IPS DF 6.9 (cell line): Measurements from ENCODE around the gene TMEM107.

Source experiments
- DNase-seq: peaks from one replicate; pipeline ENCODE4 v3.0.0-alpha.2; 2013; ENCODE audit warnings: low read depth, low spot score
- H3K27ac ChIP-seq: one replicate; pipeline ENCODE4 v1.5.1; 2013; ENCODE audit warnings: low read length, control low read depth
- H3K27me3 ChIP-seq: 2 replicates; pipeline ENCODE4 v1.6.1; 2013; ENCODE audit warnings: mild to moderate bottlenecking, low read length; ENCODE audit not compliant: control insufficient read depth, insufficient read depth
- H3K36me3 ChIP-seq: 2 replicates; pipeline ENCODE4 v1.6.1; 2013; ENCODE audit warnings: low read length; ENCODE audit not compliant: control insufficient read depth, insufficient read depth
- H3K4me1 ChIP-seq: 2 replicates; pipeline ENCODE4 v1.6.1; 2013; ENCODE audit warnings: low read length; ENCODE audit not compliant: control insufficient read depth, insufficient read depth
- H3K4me3 ChIP-seq: 2 replicates; pipeline ENCODE4 v1.5.1; 2013; ENCODE audit warnings: mild to moderate bottlenecking, low read length
- H3K9me3 ChIP-seq: 2 replicates; pipeline ENCODE4 v1.6.1; 2013; ENCODE audit warnings: low read length, inconsistent platforms; ENCODE audit not compliant: control insufficient read depth, insufficient read depth
- WGBS: extraction: QIAGEN DNeasy Blood & Tissue Kit; methylation state at CpG from one replicate; pipeline ENCODE4 v1.1.7; 2013; ENCODE audit warnings: mixed read lengths, missing lambda C conversion rate; ENCODE audit not compliant: insufficient read length, insufficient coverage; 5-methylcytosine and 5-hydroxymethylcytosine counted together

The TMEM107 gene

GRCh38 chr17:8141045-8141444 lies 35.1 kb downstream of the TMEM107 start:
- no peak overlapping the region for H3K4me3 ChIP-seq
- H3K36me3 ChIP-seq = peaks cover 29% of the 10 kb centered on the region
- H3K4me1 ChIP-seq = no peaks in the 10 kb centered on the region; the same call in 1 of the 2 replicates
- no peak overlapping the region for H3K27ac ChIP-seq
- no peak for DNase-seq
- no peaks in the 10 kb centered on the region for H3K27me3 ChIP-seq
- no CpG with 5 or more reads among the region's 7 CpGs for WGBS
- H3K9me3 ChIP-seq = no peaks in the 10 kb centered on the region

GRCh38 chr17:8140065-8141029 lies 35.8 kb downstream of the TMEM107 start:
- Histone ChIP-seq H3K27me3 (no peaks in the 10 kb centered on the region), H3K36me3 (peaks cover 23% of the 10 kb centered on the region; the same call in 1 of the 2 replicates), H3K4me3 (no peak overlapping the region), H3K9me3 (no peaks in the 10 kb centered on the region), H3K4me1 (no peaks in the 10 kb centered on the region), H3K27ac (no peak overlapping the region)
- no peak for DNase-seq
- WGBS = no CpG with 5 or more reads among the region's 18 CpGs

DNA sequence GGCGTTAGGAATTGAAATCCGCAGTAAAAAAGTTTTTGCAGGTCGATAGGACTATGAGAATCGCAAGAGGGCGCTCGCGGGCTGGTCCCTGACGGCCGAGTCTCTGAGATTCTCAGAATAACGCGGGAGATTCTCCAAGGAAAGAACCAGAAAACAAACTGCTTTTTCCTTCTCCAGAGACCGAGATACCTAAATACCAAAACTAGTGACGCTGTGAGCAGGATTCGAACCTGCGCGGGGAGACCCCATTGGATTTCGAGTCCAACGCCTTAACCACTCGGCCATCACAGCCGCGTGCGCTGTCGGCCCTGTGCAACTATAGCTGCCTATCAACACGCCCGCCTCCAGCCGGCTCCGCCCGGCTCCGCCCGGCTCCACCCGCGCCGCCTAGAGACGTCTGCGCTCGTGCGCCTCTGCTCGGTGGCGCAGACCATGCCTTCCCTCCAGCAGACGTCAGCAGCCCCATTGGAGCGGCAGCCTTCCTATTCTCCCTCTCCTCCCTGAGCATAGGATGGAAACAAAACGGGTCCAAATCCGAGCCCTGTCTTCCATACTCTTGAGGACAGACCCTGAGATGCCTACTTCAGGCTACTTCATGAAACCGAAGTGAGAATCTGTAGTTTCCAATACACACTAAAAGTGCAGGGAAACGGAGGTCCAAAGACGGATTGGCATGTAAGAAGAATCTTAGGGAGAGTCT lies 37.4 kb downstream of the TMEM107 start:
- Histone ChIP-seq H3K36me3 (peaks cover 15% of the 10 kb centered on the region; the same call in 1 of the 2 replicates), H3K9me3 (no peaks in the 10 kb centered on the region), H3K4me1 (0 out of 2 replicates have a peak, but pooled peaks cover under 1% of the 10 kb centered on the region), H3K27me3 (no peaks in the 10 kb centered on the region), H3K27ac (no peak overlapping the region), H3K4me3 (peak overlapping the region; percentile 60; the same call in 1 of the 2 replicates)
- no CpG with 5 or more reads among the region's 46 CpGs for WGBS
- DNase-seq = no peak

DNA sequence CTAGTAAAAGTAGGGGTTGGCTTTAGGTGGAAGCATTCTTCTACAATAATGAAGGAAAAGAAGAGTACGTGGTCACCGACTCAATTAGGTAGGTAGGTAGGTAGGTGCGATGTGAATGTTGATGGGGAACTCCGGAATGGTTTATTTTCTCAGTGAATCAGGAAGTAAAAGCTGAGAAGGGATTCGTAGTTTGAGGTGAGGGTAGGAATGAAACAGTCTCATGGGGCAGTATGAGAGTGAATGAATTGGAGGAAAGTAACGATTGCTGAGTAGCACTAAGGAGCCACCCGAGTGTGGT lies 37.9 kb downstream of the TMEM107 start:
- DNase-seq = no peak
- H3K9me3 ChIP-seq = no peaks in the 10 kb centered on the region
- peak overlapping the region; percentile 57; the same call in 1 of the 2 replicates for H3K4me3 ChIP-seq
- peaks cover 12% of the 10 kb centered on the region; the same call in 1 of the 2 replicates for H3K36me3 ChIP-seq
- H3K4me1 ChIP-seq = peaks cover 2% of the 10 kb centered on the region; the same call in 1 of the 2 replicates
- H3K27me3 ChIP-seq = no peaks in the 10 kb centered on the region
- no peak overlapping the region for H3K27ac ChIP-seq
- no CpG with 5 or more reads among the region's 7 CpGs for WGBS

GRCh38 chr17:8137645-8138373 lies 38.4 kb downstream of the TMEM107 start:
- Histone ChIP-seq H3K36me3 (peaks cover 12% of the 10 kb centered on the region; the same call in 1 of the 2 replicates), H3K27me3 (no peaks in the 10 kb centered on the region), H3K9me3 (no peaks in the 10 kb centered on the region), H3K4me1 (peaks cover 4% of the 10 kb centered on the region; the same call in 1 of the 2 replicates), H3K4me3 (peak overlapping the region; percentile 57; the same call in 1 of the 2 replicates), H3K27ac (no peak overlapping the region)
- DNase-seq = no peak
- no CpG with 5 or more reads among the region's 21 CpGs for WGBS

GRCh38 chr17:8133941-8134340 lies 42.2 kb downstream of the TMEM107 start:
- Histone ChIP-seq H3K27ac (no peak overlapping the region), H3K4me1 (peaks cover 4% of the 10 kb centered on the region; the same call in 1 of the 2 replicates), H3K9me3 (no peaks in the 10 kb centered on the region), H3K4me3 (no peak overlapping the region), H3K36me3 (no peaks in the 10 kb centered on the region), H3K27me3 (no peaks in the 10 kb centered on the region)
- no CpG with 5 or more reads among the region's 4 CpGs for WGBS
- no peak for DNase-seq

DNA sequence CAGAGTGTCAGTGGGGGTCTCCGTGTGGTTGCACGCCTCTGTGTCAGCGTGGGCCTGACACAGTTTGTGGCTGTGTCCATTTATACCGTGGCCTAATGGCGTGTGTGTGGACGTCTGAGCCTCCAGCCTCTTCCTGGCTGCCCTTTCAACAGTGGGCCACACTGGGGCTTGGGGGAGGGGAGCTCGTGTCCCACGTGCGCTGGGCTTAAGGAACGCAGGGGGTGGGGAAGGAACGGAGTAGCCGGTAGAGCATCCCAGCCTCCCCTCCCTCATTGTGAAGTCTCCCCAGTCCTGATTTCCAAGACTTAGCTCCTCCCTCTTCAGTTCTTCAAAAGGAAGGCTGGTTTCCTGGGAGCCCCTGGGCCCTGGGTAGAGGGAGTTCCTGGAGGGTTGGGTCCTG lies 42.8 kb downstream of the TMEM107 start:
- no peak overlapping the region for H3K4me3 ChIP-seq
- WGBS = no CpG with 5 or more reads among the region's 12 CpGs
- no peaks in the 10 kb centered on the region for H3K36me3 ChIP-seq
- H3K9me3 ChIP-seq = no peaks in the 10 kb centered on the region
- peaks cover 4% of the 10 kb centered on the region; the same call in 1 of the 2 replicates for H3K4me1 ChIP-seq
- no peak overlapping the region for H3K27ac ChIP-seq
- DNase-seq = no peak
- peaks cover 2% of the 10 kb centered on the region; the same call in 1 of the 2 replicates for H3K27me3 ChIP-seq

- H3K27ac ChIP-seq = no peak overlapping the region
- H3K4me1 ChIP-seq = peaks cover 4% of the 10 kb centered on the region; the same call in 1 of the 2 replicates
- peaks cover 5% of the 10 kb centered on the region; the same call in 1 of the 2 replicates for H3K27me3 ChIP-seq
- no peak for DNase-seq
- H3K36me3 ChIP-seq = no peaks in the 10 kb centered on the region
- no CpG with 5 or more reads among the region's 3 CpGs for WGBS
- no peaks in the 10 kb centered on the region for H3K9me3 ChIP-seq
- H3K4me3 ChIP-seq = no peak overlapping the region
These were observed 44.2 kb downstream of the TMEM107 start for GRCh38 chr17:8131844-8132441.

DNA sequence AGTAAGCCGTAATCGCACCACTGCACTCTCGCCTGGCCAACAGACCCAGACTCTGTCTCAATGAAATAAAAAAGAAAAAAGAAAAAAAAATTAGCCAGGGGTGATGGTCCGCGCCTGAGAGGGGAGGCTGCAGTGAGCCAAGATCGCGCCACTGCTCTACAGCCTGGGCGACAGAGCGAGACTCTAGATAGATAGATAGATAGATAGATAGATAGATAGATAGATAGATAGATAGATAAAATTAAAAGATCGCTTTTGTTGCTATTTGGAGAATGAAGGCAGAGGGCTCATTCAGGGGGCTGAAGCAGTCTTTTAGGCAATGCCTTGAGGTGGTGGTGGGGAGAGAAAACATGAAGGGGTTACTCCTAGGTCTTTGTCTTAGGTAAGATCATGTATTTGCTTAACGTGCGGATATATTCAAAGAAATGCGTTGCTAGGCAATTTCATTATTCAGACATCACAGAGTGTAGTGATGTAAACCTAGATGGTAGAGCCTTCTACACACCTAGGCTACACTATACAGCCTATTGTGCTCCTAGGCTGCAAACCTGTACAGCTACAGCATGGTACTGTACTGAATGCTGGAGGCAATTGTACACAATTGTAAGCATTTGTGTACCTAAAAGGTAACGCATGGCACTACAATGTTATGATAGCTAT lies 47.9 kb downstream of the TMEM107 start:
- Histone ChIP-seq H3K4me3 (no peak overlapping the region), H3K27me3 (peaks cover 27% of the 10 kb centered on the region), H3K4me1 (peaks cover 5% of the 10 kb centered on the region; the same call in 1 of the 2 replicates), H3K9me3 (no peaks in the 10 kb centered on the region), H3K36me3 (no peaks in the 10 kb centered on the region), H3K27ac (no peak overlapping the region)
- no peak for DNase-seq
- 100% methylated on average over 1 of the region's 14 CpGs for WGBS
